Measurements from ENCODE around the gene NLRP1. TPM values are rescaled to one million over a fixed set of nuclear protein-coding genes. Genes with fewer than 3 reads are reported as not detected.

Gene NLRP1
- total RNA-seq, 1 donor from 2014 or later = 51.4 TPM

- intact Hi-C loops (cut with DNase I) = no loop called here
- no peak for ATAC-seq
These were observed 22.4 kb downstream of the NLRP1 start for GRCh38 chr17:5561736-5562571.

DNA sequence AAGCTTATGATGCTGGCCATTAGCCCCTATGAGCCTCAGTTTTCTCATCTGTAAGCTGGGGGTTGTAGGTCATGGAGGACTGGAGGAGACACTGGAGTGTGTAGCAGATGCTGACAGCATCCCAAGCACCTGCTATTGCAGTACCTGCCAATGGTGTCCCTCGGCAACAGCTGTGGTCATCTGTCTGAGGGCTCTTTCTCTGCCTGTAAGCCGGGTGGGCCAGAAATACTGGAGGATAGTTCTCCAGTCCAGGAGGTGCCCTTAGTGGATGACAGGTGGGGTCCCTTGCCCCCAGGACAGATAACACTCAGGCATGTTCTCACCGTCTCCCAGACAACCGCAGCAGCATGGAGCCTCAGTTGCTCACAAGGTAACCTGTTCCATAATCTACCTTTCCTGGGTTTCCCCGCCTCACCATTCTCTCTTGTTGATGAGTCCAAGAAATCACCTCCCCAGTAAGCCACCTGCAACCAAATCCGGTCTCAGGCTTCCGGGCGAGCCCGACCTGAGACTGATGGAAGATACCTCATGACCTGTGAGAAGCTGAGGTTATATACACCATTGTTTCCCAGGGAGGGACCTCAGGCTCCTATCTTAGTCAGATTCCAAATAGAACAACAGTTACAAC, 23.8 kb downstream of the NLRP1 start:
- intact Hi-C loops (cut with DNase I) = no loop called here
- ATAC-seq (no peak), DNase-seq (ENCODE audit: low spot score) (no peak)

More at GRCh38 chr17:5561736-5562571, 22.4 kb downstream of the NLRP1 start:
- no peak for DNase-seq (ENCODE audit: low spot score)

- intact Hi-C loops (cut with DNase I) = no loop called here
- ATAC-seq (no peak), DNase-seq (ENCODE audit: low spot score) (no peak)
These were observed 25.2 kb downstream of the NLRP1 start for GRCh38 chr17:5558815-5559785.

DNA sequence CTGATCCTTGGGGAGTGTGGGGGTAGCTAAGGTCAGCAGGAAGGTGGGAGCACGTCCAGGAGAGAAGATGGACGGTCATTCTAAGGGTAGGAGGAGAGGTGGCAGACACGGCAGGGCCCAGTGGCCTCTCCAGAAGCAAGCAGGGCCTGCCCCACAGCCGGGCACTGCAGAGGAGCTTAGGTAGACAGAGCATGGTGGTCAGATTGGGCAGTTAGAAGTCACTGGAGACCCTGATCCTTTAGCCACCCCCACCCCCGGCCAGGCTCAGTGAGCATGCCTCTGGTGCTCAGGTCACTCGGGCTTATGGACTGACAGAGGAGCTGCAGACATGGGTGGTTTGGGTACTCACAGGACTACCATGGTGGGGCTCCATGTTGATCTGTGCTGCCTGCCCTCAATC, 26.3 kb downstream of the NLRP1 start:
- DNase-seq (ENCODE audit: low spot score) (no peak), ATAC-seq (no peak)
- intact Hi-C loops (cut with DNase I) = no loop called here

DNA sequence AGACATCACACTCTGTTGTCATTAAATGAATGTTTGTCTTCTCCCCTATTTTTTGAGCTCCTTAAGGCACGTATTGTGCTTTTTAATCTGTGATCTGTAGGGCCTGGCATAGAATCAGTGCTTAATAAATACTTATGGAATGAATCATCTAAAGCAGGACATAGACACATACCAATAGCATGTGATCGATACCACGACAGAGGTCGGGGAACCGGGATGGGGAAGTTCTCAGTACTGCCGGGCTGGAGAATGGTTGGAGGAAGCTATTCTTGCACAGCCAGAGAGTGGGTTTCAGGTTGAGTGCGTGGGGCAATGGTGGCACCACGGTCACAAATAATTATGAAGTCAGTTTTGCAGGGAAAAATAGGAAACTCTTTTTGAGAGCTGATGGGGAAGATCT, 26.8 kb downstream of the NLRP1 start:
- DNase-seq (ENCODE audit: low spot score) (no peak), ATAC-seq (no peak)
- intact Hi-C loops (cut with DNase I) = no loop called here

- ATAC-seq = no peak
- intact Hi-C loops (cut with DNase I) = no loop called here
- no peak for DNase-seq (ENCODE audit: low spot score)
These were observed 29.1 kb downstream of the NLRP1 start for GRCh38 chr17:5555254-5555653.

- no peak for ATAC-seq
- DNase-seq (ENCODE audit: low spot score) = no peak
- intact Hi-C loops (cut with DNase I) = no loop called here
These were observed 30.8 kb downstream of the NLRP1 start for GRCh38 chr17:5553479-5553878.

DNA sequence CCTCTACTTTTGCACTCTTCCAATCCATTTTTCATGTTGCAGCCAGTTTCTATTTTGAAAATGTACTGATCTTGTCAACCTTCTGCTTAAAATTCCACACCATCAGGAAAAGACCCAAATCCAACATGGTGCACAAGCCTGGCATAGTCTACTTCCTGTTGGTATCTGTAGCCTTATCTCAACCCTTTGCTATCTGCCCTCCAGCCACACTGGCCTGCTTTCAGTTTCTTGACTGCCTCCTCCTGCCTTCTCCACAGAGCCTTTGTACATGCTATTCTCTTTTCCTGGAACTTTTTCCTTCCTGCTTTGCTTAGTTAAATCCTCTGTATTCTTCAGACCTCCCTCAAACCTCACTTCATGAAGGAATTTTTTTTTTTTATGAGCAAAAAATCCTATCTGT, 31.5 kb downstream of the NLRP1 start:
- DNase-seq (ENCODE audit: low spot score) (no peak), ATAC-seq (no peak)
- intact Hi-C loops (cut with DNase I) = no loop called here

GRCh38 chr17:5545051-5545987, 39.0 kb downstream of the NLRP1 start:
- ATAC-seq (no peak), DNase-seq (ENCODE audit: low spot score) (peak; percentile 33)
- intact Hi-C loops (cut with DNase I) = no loop called here

GRCh38 chr17:5544115-5544514, 40.2 kb downstream of the NLRP1 start:
- intact Hi-C loops (cut with DNase I) = no loop called here
- ATAC-seq (no peak), DNase-seq (ENCODE audit: low spot score) (peak; percentile 31)

DNA sequence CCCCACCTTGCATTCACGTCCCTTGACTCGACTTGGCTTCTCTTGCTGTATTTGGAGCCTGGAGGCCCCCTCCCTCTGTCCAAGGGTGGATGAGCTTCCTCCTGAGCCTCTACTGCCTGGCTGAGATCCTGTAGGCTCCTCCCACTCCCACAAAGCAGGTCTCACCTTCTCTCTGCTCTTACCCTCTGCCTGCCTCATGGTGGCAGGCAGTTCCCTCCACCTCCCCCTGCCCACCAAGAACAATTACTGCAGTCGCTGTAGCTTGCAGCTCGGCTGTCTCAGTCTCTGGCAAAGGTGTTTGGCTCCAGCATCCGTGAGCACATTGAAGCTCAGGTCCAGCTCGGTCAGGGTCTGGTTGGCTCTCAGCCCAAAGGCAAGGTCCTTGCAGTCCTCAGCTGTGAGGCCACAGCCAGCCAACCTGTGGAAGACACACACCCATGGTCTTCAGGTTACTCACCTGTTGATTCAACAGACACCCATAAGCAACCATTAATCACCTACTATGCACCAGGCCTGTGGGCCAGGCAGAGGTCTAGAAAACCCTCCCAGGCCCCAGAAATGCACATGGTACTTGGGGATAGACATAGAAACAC, 42.6 kb downstream of the NLRP1 start:
- ATAC-seq (no peak), DNase-seq (ENCODE audit: low spot score) (peak; percentile 47)
- intact Hi-C loops (cut with DNase I) = no loop called here

- no peak for DNase-seq (ENCODE audit: low spot score)
- ATAC-seq = no peak
- intact Hi-C loops (cut with DNase I) = no loop called here
These were observed 44.0 kb downstream of the NLRP1 start for GRCh38 chr17:5540321-5540720.

- DNase-seq (ENCODE audit: low spot score) (peak; percentile 28), ATAC-seq (no peak)
- intact Hi-C loops (cut with DNase I) = no loop called here
These were observed 45.0 kb downstream of the NLRP1 start for GRCh38 chr17:5539286-5539685.

- intact Hi-C loops (cut with DNase I) = no loop called here
- no peak for ATAC-seq
These were observed 47.3 kb downstream of the NLRP1 start for GRCh38 chr17:5536866-5537650.

GRCh38 chr17:5535436-5535835, 48.9 kb downstream of the NLRP1 start:
- intact Hi-C loops (cut with DNase I) = no loop called here
- ATAC-seq (peak; percentile 16), DNase-seq (ENCODE audit: low spot score) (no peak)

More at GRCh38 chr17:5536866-5537650, 47.3 kb downstream of the NLRP1 start:
- peak; percentile 40 for DNase-seq (ENCODE audit: low spot score)

GRCh38 chr17:5533486-5534315, 50.6 kb downstream of the NLRP1 start:
- ATAC-seq = no peak
- intact Hi-C loops (cut with DNase I) = no loop called here
- DNase-seq (ENCODE audit: low spot score) = peak; percentile 27
